HepG2 (cell line): ENCODE results near the gene SFXN5. TPM values are rescaled to one million over a fixed set of nuclear protein-coding genes. Genes with fewer than 3 reads are reported as not detected.

Experiments
- ATAC-seq: fragments of 200-7000 bp; cut with Tn5 transposase; 3 replicates; pipeline ENCODE4 v1.9.1; 2020; ENCODE audit warnings: mild to moderate bottlenecking, moderate library complexity
- BruUV-seq: library from RNA; stranded (reverse); fragments of 400-500 nt; replicated peaks from 2 replicates; lab custom pipeline; 2021; lab: Mats Ljungman, UMichigan
- CTCF ChIA-PET: fragments of 300-600 bp; formaldehyde crosslinking; extraction: SDS; loops from one replicate; lab custom pipeline; 2021; ENCODE audit warnings: low total read pairs, inconsistent platforms, low intra/inter-chr PET ratio; lab: Yijun Ruan, JAX
- POLR2A ChIA-PET: fragments of 350-600 bp; sonication (Branson Sonifier 250); formaldehyde crosslinking; loops from one replicate; lab custom pipeline; 2020; ENCODE audit warnings: antibody characterized with exemption, inconsistent platforms; lab: Yijun Ruan, JAX
- DNase-seq: peaks from one replicate; pipeline ENCODE4 v3.0.0-alpha.2; 2015; ENCODE audit warnings: low spot score
- FAIRE-seq: peaks from 3 replicates; lab custom pipeline; 2011; peaks lifted over from hg19 to GRCh38; lab: Jason Lieb, UNC
- H2AFZ ChIP-seq: one replicate; pipeline ENCODE4 v1.6.1; 2011; ENCODE audit warnings: low read length, inconsistent platforms
- H3K27ac ChIP-seq: fragments of 300-600 bp; 3 replicates; pipeline ENCODE4 v1.8.0; 2011; ENCODE audit warnings: mixed run types, mild to moderate bottlenecking, mixed read lengths, low read length, inconsistent platforms; ENCODE audit not compliant: insufficient read depth; ENCODE audit errors: extremely low read length
- H3K27me3 ChIP-seq, 2 experiments: fragments of 200-600 bp in 1 of 2; 2 replicates in 1 of 2; 3 replicates in 1 of 2; pipeline versions ENCODE4 v1.6.0 to v1.8.0; 2011; ENCODE audit warnings: low read length in 2 of 2, mild to moderate bottlenecking in 2 of 2, moderate library complexity in 2 of 2, inconsistent platforms in 1 of 2; ENCODE audit not compliant: insufficient read depth in 2 of 2, control insufficient read depth in 1 of 2
- H3K36me3 ChIP-seq, 2 experiments: fragments of 200-600 bp in 1 of 2; replicated peaks in 1 of 2; 2 replicates in 1 of 2; 3 replicates in 1 of 2; pipeline versions ENCODE4 v1.5.1 to v1.8.0; 2011; ENCODE audit warnings: low read length in 2 of 2, inconsistent platforms in 1 of 2; ENCODE audit not compliant: insufficient read depth in 2 of 2, control insufficient read depth in 1 of 2
- H3K4me1 ChIP-seq: 2 replicates; pipeline ENCODE4 v1.5.1; 2012; ENCODE audit warnings: low read length, inconsistent platforms; ENCODE audit not compliant: insufficient read depth
- H3K4me2 ChIP-seq: 2 replicates; pipeline ENCODE4 v1.6.0; 2011; ENCODE audit warnings: low read depth, low read length, inconsistent platforms
- H3K4me3 ChIP-seq, 3 experiments: fragments of 200-600 bp in 1 of 3; sonication (generic), shearing (Covaris generic) in 1 of 3; replicated peaks in 1 of 3; 2 replicates each; pipeline ENCODE4 v1.5.1; 2011 to 2016; ENCODE audit warnings: low read length in 3 of 3, inconsistent platforms in 2 of 3, low read depth in 2 of 3, mild to moderate bottlenecking in 2 of 3, control low read depth in 1 of 3, mixed read lengths in 1 of 3; ENCODE audit not compliant: insufficient read depth in 1 of 3
- H3K79me2 ChIP-seq: one replicate; pipeline ENCODE4 v1.6.1; 2011; ENCODE audit warnings: low read length, inconsistent platforms; ENCODE audit not compliant: insufficient read depth
- H3K9ac ChIP-seq: 2 replicates; pipeline ENCODE4 v1.6.0; 2011; ENCODE audit warnings: mild to moderate bottlenecking, low read depth, low read length, inconsistent platforms; ENCODE audit not compliant: insufficient read depth
- H3K9me3 ChIP-seq: 2 replicates; pipeline ENCODE4 v1.5.1; 2012; ENCODE audit warnings: mild to moderate bottlenecking, low read length
- H4K20me1 ChIP-seq: 2 replicates; pipeline ENCODE4 v1.6.0; 2011; ENCODE audit warnings: inconsistent platforms, mild to moderate bottlenecking, low read length, moderate library complexity; ENCODE audit not compliant: insufficient read depth
- CREM ChIP-seq, 2 experiments: sonication (generic) in 1 of 2; formaldehyde crosslinking in 1 of 2; IDR thresholded peaks; 2 replicates each; pipeline versions ENCODE4 v1.4.0 to v1.6.1; 2016 to 2020; ENCODE audit warnings: antibody characterized with exemption in 1 of 2, mild to moderate bottlenecking in 1 of 2, missing genetic modification reagents in 1 of 2
- ELF1 ChIP-seq: sonication (generic); formaldehyde crosslinking; IDR thresholded peaks from 2 replicates; pipeline ENCODE4 v1.4.0; 2020; ENCODE audit warnings: missing genetic modification reagents
- FOSL2 ChIP-seq: sonication (generic); formaldehyde crosslinking; IDR thresholded peaks from 2 replicates; pipeline ENCODE4 v1.4.0; 2020; ENCODE audit warnings: missing genetic modification reagents
- GPN1 ChIP-seq: sonication (generic); formaldehyde crosslinking; IDR thresholded peaks from 2 replicates; pipeline ENCODE4 v1.5.1; 2020; ENCODE audit warnings: missing genetic modification reagents, borderline replicate concordance
- KDM2A ChIP-seq: sonication (generic); formaldehyde crosslinking; IDR thresholded peaks from 2 replicates; pipeline ENCODE4 v1.4.0; 2020; ENCODE audit warnings: low read depth, missing genetic modification reagents, borderline replicate concordance
- NPAS2 ChIP-seq: sonication (generic); formaldehyde crosslinking; IDR thresholded peaks from 2 replicates; pipeline ENCODE4 v1.8.0; 2022; ENCODE audit warnings: mild to moderate bottlenecking, missing genetic modification reagents, borderline replicate concordance
- NR2F6 ChIP-seq, 2 experiments: IDR thresholded peaks; 2 replicates each; pipeline ENCODE4 v1.6.1; 2016; ENCODE audit warnings: antibody characterized with exemption in 1 of 2, mild to moderate bottlenecking in 1 of 2
- RFXAP ChIP-seq: sonication (generic); formaldehyde crosslinking; IDR thresholded peaks from 2 replicates; pipeline ENCODE4 v1.4.0; 2020; ENCODE audit warnings: missing genetic modification reagents, borderline replicate concordance
- SCMH1 ChIP-seq: sonication (generic); formaldehyde crosslinking; IDR thresholded peaks from 2 replicates; pipeline ENCODE4 v1.9.0; 2021; ENCODE audit warnings: missing genetic modification reagents, mild to moderate bottlenecking, borderline replicate concordance
- SMC3 ChIP-seq: IDR thresholded peaks from 2 replicates; pipeline ENCODE4 v1.6.1; 2011; ENCODE audit warnings: low read length, improper control_type of control experiment
- SOX5 ChIP-seq: IDR thresholded peaks from 2 replicates; pipeline ENCODE4 v1.6.1; 2016; ENCODE audit warnings: borderline replicate concordance
- THYN1 ChIP-seq: sonication (generic); formaldehyde crosslinking; IDR thresholded peaks from 2 replicates; pipeline ENCODE4 v1.8.1; 2023; ENCODE audit warnings: low read depth, mild to moderate bottlenecking, moderate library complexity, missing genetic modification reagents, borderline replicate concordance
- ZFP82 ChIP-seq: sonication (generic); formaldehyde crosslinking; IDR thresholded peaks from 2 replicates; pipeline ENCODE4 v1.5.1; 2020; ENCODE audit warnings: mild to moderate bottlenecking, missing genetic modification reagents, borderline replicate concordance
- ZFX ChIP-seq: sonication (generic); formaldehyde crosslinking; IDR thresholded peaks from 2 replicates; pipeline ENCODE4 v1.4.0; 2020; ENCODE audit warnings: mild to moderate bottlenecking, low read depth, missing genetic modification reagents, moderate library complexity
- ZNF280B ChIP-seq: sonication (generic); formaldehyde crosslinking; IDR thresholded peaks from 2 replicates; pipeline ENCODE4 v1.5.0; 2020; ENCODE audit warnings: missing genetic modification reagents, mild to moderate bottlenecking, borderline replicate concordance
- ZNF660 ChIP-seq: sonication (generic); formaldehyde crosslinking; IDR thresholded peaks from 2 replicates; pipeline ENCODE4 v1.5.1; 2020; ENCODE audit warnings: mild to moderate bottlenecking, low read depth, missing genetic modification reagents, borderline replicate concordance
- ZNF75D ChIP-seq: sonication (generic); formaldehyde crosslinking; IDR thresholded peaks from 2 replicates; pipeline ENCODE4 v1.8.1; 2023; ENCODE audit warnings: missing genetic modification reagents, mild to moderate bottlenecking, borderline replicate concordance
- WGBS: methylation state at CpG from one replicate; pipeline ENCODE4 v1.1.6; 2017; ENCODE audit warnings: low lambda C conversion rate; 5-methylcytosine and 5-hydroxymethylcytosine counted together
- in situ Hi-C: cut with HindIII; loops from 2 replicates; pipeline ENCODE4 v1.10.0; 2017; ENCODE audit warnings: low pct_unique_long_range_greater_than_20kb; ENCODE audit not compliant: extremely low pct_ligation_motif_present
- intact Hi-C: fragments of 100-400 bp; cut with micrococcal nuclease; formaldehyde crosslinking; loops from one replicate; pipeline ENCODE4 v1.10.0; 2022; ENCODE audit not compliant: unreplicated experiment
- polyA plus RNA-seq, 8 experiments: library from polyadenylated mRNA; depleted of rRNA in 3 of 8; stranded (reverse) in 7 of 8; unstranded in 1 of 8; fragments of >200 nt; fragmentation: Illumina TruSeq in 4 of 8; extraction: Trizol in 4 of 8; gene quantifications; 2 replicates each; pipeline versions ENCODE4 v1.2.1 to v1.2.3, GENCODE V29; 2011 to 2016; ENCODE audit warnings: low read depth in 4 of 8, missing spikeins in 1 of 8, mixed read lengths in 1 of 8; ENCODE audit not compliant: insufficient read depth in 1 of 8
- total RNA-seq, 5 experiments: library from RNA; depleted of rRNA; stranded (reverse); fragments of >200 nt; fragmentation: Illumina TruSeq; extraction: Trizol; gene quantifications; 2 replicates each; pipeline ENCODE4 v1.2.3, GENCODE V29; 2016; ENCODE audit warnings: low read depth in 1 of 5
- TF ChIP-seq, protein P1 (sequence below): sonication (generic); formaldehyde crosslinking; IDR thresholded peaks from 2 replicates; pipeline ENCODE4 v1.8.0; 2022; ENCODE audit warnings: mild to moderate bottlenecking, missing genetic modification reagents
- TF ChIP-seq, protein P2 (sequence below): sonication (generic); formaldehyde crosslinking; IDR thresholded peaks from 2 replicates; pipeline ENCODE4 v1.5.0; 2020; ENCODE audit warnings: missing genetic modification reagents

The SFXN5 gene
- total and polyA plus RNA-seq, 2 of the 13 experiments (the other 11 are each of a cell fraction or from before 2014, with no cell fraction given) = 34.9 to 37.4 TPM

DNA sequence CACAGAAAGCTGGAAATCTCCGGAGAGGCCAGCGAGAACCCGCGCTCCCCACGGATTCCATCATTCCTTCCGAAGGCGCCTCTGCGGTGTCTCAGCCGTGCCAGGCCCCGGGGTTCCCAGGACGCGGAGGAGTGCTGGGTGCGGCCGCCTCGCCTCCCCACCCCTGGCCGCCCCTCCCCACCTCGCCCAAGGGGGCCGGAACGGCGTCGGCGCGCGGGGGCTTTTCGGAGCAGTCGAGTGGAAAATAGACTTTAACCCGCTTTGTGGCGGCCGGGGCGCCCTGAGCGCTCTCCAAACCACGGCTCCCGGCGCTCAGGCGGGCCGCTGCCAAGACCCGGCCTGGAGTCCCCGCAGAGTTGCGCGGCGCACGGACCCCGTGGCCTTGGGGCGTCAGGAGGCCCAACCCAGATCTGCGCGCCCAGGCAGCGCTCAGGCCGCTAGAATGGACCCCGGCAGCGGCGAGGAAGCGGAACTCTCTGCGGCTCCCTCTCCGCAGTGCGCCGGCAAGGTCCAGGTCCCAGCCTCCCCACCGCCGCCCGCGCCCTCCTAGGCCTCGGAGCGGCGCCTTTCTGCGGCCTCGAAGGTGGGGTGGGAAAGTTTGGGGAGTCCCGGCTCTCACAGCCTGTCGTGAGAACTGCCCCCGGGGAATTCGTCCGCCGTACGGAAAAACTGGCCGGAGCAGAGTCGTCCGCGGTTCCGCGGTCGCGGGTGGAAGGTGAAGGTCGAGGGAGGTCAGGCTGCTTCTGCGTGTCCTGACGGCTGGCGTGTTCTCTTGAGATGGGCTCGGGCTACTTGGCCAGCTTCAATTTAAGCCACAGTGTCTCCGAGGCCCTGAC, 155.4 kb downstream of the SFXN5 start:
- Histone ChIP-seq H4K20me1 (no peaks in the 10 kb centered on the region; the same call in 1 of the 2 replicates), H3K27me3 (peaks cover 17 to 86% of the 10 kb centered on the region in 2 experiments), H3K79me2 (no peaks in the 10 kb centered on the region), H3K4me2 (peak overlapping the region; percentile 100), H3K4me1 (peaks cover 41% of the 10 kb centered on the region), H3K9me3 (no peaks in the 10 kb centered on the region), H3K36me3 (no peaks in the 10 kb centered on the region), H3K27ac (no peak overlapping the region), H3K4me3 (peak overlapping the region; percentile 64 to 83 (median 69)), H3K9ac (peak overlapping the region; percentile 62), H2AFZ (peak overlapping the region; percentile 78)
- WGBS = 14% methylated on average over 38 of the region's 86 CpGs
- FAIRE-seq (no peak), ATAC-seq (peak; percentile 80), DNase-seq (peak; percentile 60)
- CTCF ChIA-PET = no interaction called here
- intact Hi-C loops = loop anchor here (1.0 kb wide), 1 partner anchor 261 kb away; no protein-coding TSS in a partner anchor
- POLR2A ChIA-PET = interaction anchor here (1.9 to 3.0 kb wide), 2 partner anchors 27 to 29 kb away, joined by 5 to 13 read pairs; partner anchors contain the start of gene SPR
- no TSS peak for BruUV-seq
- in situ Hi-C loops = no loop called here
- TF ChIP-seq RFXAP (CRISPR knock-in tag) (no peak; the same call in 1 of the 2 replicates), SCMH1 (CRISPR knock-in tag) (no peak), ZNF280B (no peak), KDM2A (CRISPR knock-in tag) (peak; percentile 91; the same call in 1 of the 2 replicates), ZNF660 (CRISPR knock-in tag) (no peak), GPN1 (CRISPR knock-in tag) (no peak), NPAS2 (CRISPR knock-in tag) (no peak), CREM (IDR thresholded peaks at IDR 0.05) (no peak), CREM (CRISPR knock-in tag; IDR thresholded peaks at IDR 0.05) (no peak), ZFP82 (no peak), NR2F6 (IDR thresholded peaks at IDR 0.05) (no peak), NR2F6 (CRISPR knock-in tag; IDR thresholded peaks at IDR 0.05) (peak; percentile 21; the same call in 1 of the 2 replicates), ZNF75D (CRISPR knock-in tag) (no peak), ZFX (CRISPR knock-in tag) (peak; percentile 92), FOSL2 (CRISPR knock-in tag) (peak; percentile 42), ELF1 (CRISPR knock-in tag) (no peak), THYN1 (no peak), SOX5 (peak; percentile 14; the same call in 1 of the 2 replicates), SMC3 (no peak)
- TF ChIP-seq, protein P1, sequence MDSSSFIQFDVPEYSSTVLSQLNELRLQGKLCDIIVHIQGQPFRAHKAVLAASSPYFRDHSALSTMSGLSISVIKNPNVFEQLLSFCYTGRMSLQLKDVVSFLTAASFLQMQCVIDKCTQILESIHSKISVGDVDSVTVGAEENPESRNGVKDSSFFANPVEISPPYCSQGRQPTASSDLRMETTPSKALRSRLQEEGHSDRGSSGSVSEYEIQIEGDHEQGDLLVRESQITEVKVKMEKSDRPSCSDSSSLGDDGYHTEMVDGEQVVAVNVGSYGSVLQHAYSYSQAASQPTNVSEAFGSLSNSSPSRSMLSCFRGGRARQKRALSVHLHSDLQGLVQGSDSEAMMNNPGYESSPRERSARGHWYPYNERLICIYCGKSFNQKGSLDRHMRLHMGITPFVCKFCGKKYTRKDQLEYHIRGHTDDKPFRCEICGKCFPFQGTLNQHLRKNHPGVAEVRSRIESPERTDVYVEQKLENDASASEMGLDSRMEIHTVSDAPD (CRISPR knock-in tag) = peak; percentile 84
- TF ChIP-seq, protein P2, sequence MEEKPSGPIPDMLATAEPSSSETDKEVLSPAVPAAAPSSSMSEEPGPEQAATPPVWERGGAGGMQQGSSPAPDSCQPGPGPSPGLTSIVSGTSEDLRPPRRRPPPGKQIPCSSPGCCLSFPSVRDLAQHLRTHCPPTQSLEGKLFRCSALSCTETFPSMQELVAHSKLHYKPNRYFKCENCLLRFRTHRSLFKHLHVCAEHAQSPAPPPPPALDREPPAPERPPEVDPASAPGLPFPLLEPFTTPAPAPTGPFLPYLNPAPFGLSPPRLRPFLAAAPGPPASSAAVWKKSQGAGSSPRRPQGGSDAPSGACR (CRISPR knock-in tag) = peak; percentile 88; the same call in 1 of the 2 replicates
